SK-N-SH treated with all-trans-retinoic acid at 6 μM for 48 hours (cell line): ENCODE measurements around the gene SORD.
"Not testable (repeated sequence)": the region's sequence is repeated elsewhere in the genome, so short reads cannot be mapped to it uniquely, and the experiment has no call there.

Source experiments
- ATAC-seq: fragments of 200-7000 bp; cut with Tn5 transposase; 3 replicates; pipeline ENCODE4 v1.9.1; 2020; ENCODE audit warnings: mild to moderate bottlenecking, moderate library complexity
- ARNTL ChIP-seq: fragments of 450-650 bp; formaldehyde crosslinking; IDR thresholded peaks from 2 replicates; pipeline ENCODE4 v1.5.0; 2020; ENCODE audit warnings: low read depth, mild to moderate bottlenecking, moderate library complexity, borderline replicate concordance
- BACH2 ChIP-seq: fragments of 250-450 bp; sonication (Bioruptor Pico); IDR thresholded peaks from 2 replicates; pipeline ENCODE4 v1.9.0; 2021; ENCODE audit warnings: mild to moderate bottlenecking, borderline replicate concordance
- CSDC2 ChIP-seq: fragments of 250-450 bp; sonication (Bioruptor Pico); IDR thresholded peaks from 2 replicates; pipeline ENCODE4 v1.5.0; 2020; ENCODE audit warnings: mild to moderate bottlenecking, moderate library complexity
- CSRNP3 ChIP-seq: fragments of 250-450 bp; sonication (Bioruptor Pico); IDR thresholded peaks from 2 replicates; pipeline ENCODE4 v1.5.1; 2021; ENCODE audit warnings: mild to moderate bottlenecking, moderate library complexity
- ESRRG ChIP-seq: fragments of 250-450 bp; sonication (Bioruptor Pico); IDR thresholded peaks from 2 replicates; pipeline ENCODE4 v1.6.1; 2021; ENCODE audit warnings: mild to moderate bottlenecking
- GLIS3 ChIP-seq: fragments of 250-450 bp; sonication (Bioruptor Pico); IDR thresholded peaks from 2 replicates; pipeline ENCODE4 v1.5.0; 2020; ENCODE audit warnings: mild to moderate bottlenecking, moderate library complexity
- ISL1 ChIP-seq: fragments of 250-450 bp; sonication (Bioruptor Pico); IDR thresholded peaks from 2 replicates; pipeline ENCODE4 v2.1.2; 2022; ENCODE audit warnings: mild to moderate bottlenecking, moderate library complexity
- OSR1 ChIP-seq: fragments of 250-450 bp; sonication (Bioruptor Pico); IDR thresholded peaks from 2 replicates; pipeline ENCODE4 v1.8.0; 2022; ENCODE audit warnings: moderate library complexity, mild to moderate bottlenecking, inconsistent platforms
- PATZ1 ChIP-seq: fragments of 250-450 bp; sonication (Bioruptor Pico); IDR thresholded peaks from 2 replicates; pipeline ENCODE4 v1.8.0; 2020; ENCODE audit warnings: mild to moderate bottlenecking, moderate library complexity, borderline replicate concordance
- PPARA ChIP-seq: fragments of 250-450 bp; sonication (Bioruptor Pico); IDR thresholded peaks from 2 replicates; pipeline ENCODE4 v1.5.0; 2020; ENCODE audit warnings: mild to moderate bottlenecking, borderline replicate concordance
- SNAI2 ChIP-seq: fragments of 250-450 bp; sonication (Bioruptor Pico); IDR thresholded peaks from 2 replicates; pipeline ENCODE4 v1.5.0; 2020; ENCODE audit warnings: mild to moderate bottlenecking, moderate library complexity
- TSHZ2 ChIP-seq: fragments of 250-450 bp; sonication (Bioruptor Pico); IDR thresholded peaks from 2 replicates; pipeline ENCODE4 v1.5.0; 2020; ENCODE audit warnings: mild to moderate bottlenecking, moderate library complexity
- ZC3H10 ChIP-seq: fragments of 250-450 bp; sonication (Bioruptor Pico); IDR thresholded peaks from 2 replicates; pipeline ENCODE4 v1.5.1; 2021; ENCODE audit warnings: mild to moderate bottlenecking, moderate library complexity
- ZFP3 ChIP-seq: fragments of 250-450 bp; sonication (Bioruptor Pico); IDR thresholded peaks from 2 replicates; pipeline ENCODE4 v1.5.0; 2020; ENCODE audit warnings: mild to moderate bottlenecking, moderate library complexity
- ZFP30 ChIP-seq: fragments of 450-650 bp; formaldehyde crosslinking; IDR thresholded peaks from 2 replicates; pipeline ENCODE4 v1.5.0; 2022; ENCODE audit warnings: mild to moderate bottlenecking, moderate library complexity
- ZNF565 ChIP-seq: fragments of 450-650 bp; formaldehyde crosslinking; conservative IDR thresholded peaks from 2 replicates; pipeline ENCODE4 v1.5.0; 2020; ENCODE audit warnings: low read depth, mild to moderate bottlenecking, moderate library complexity
- ZNF70 ChIP-seq: fragments of 450-650 bp; formaldehyde crosslinking; IDR thresholded peaks from 2 replicates; pipeline ENCODE4 v1.5.0; 2020; ENCODE audit warnings: mild to moderate bottlenecking, moderate library complexity
- ZNF8 ChIP-seq: fragments of 450-650 bp; formaldehyde crosslinking; IDR thresholded peaks from 2 replicates; pipeline ENCODE4 v1.5.0; 2020; ENCODE audit warnings: mild to moderate bottlenecking, moderate library complexity

Gene SORD

GRCh38 chr15:45025627-45026026 lies 2.6 kb downstream of the SORD start:
- ATAC-seq, result not testable (repeated sequence)

- no peak for ATAC-seq
- TF ChIP-seq PATZ1 (CRISPR knock-in tag), result no peak
- no peak for TF ChIP-seq ZNF565
- TF ChIP-seq ISL1 (CRISPR knock-in tag), result no peak
- TF ChIP-seq ARNTL (CRISPR knock-in tag), result no peak
- TF ChIP-seq ZFP30 (CRISPR knock-in tag), result no peak
- no peak for TF ChIP-seq OSR1 (CRISPR knock-in tag)
- TF ChIP-seq ESRRG (CRISPR knock-in tag), result no peak
- TF ChIP-seq ZNF70 (CRISPR knock-in tag), result no peak
- TF ChIP-seq CSDC2 (CRISPR knock-in tag), result no peak
- TF ChIP-seq BACH2 (CRISPR knock-in tag), result no peak
These were observed 3.7 kb downstream of the SORD start for GRCh38 chr15:45026651-45027190.

- TF ChIP-seq ZNF565, result no peak
- no peak for TF ChIP-seq CSRNP3 (CRISPR knock-in tag)
- no peak for TF ChIP-seq ZFP30 (CRISPR knock-in tag)
- TF ChIP-seq ESRRG (CRISPR knock-in tag), result no peak
- no peak for TF ChIP-seq ZNF70 (CRISPR knock-in tag)
- TF ChIP-seq ISL1 (CRISPR knock-in tag), result no peak
- TF ChIP-seq TSHZ2, result no peak
- TF ChIP-seq ZNF8, result no peak
- no peak for TF ChIP-seq ZC3H10 (CRISPR knock-in tag)
- no peak for TF ChIP-seq BACH2 (CRISPR knock-in tag)
- no peak for TF ChIP-seq PATZ1 (CRISPR knock-in tag)
- no peak for TF ChIP-seq ARNTL (CRISPR knock-in tag)
- no peak for TF ChIP-seq PPARA (CRISPR knock-in tag)
- no peak for TF ChIP-seq GLIS3 (CRISPR knock-in tag)
- TF ChIP-seq ZFP3, result no peak
These were observed 4.2 kb downstream of the SORD start for GRCh38 chr15:45027220-45027619.

DNA sequence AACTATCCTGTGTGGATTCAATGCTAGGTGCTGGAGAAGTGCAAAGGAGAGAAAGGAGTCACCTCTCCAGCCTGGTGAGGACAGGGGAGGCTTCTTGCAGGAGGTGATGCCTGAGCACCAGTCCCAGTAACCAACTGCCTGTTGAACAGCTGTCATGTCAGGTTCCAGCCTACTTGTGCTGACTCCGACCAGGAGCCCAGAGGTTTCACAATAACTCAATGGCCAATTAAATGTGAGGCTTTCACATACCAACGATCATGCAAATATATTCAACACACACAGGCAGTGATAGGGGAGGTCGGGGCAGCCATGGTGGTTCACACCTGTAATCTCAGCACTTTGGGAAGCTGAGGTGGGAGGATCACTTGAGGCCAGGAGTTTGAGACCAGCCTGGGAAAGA lies 7.7 kb downstream of the SORD start:
- ATAC-seq, result no peak
- no peak for TF ChIP-seq SNAI2 (CRISPR knock-in tag)
- TF ChIP-seq, all 23 proteins: peak for 0

More at GRCh38 chr15:45027220-45027619, 4.2 kb downstream of the SORD start:
- ATAC-seq, result no peak

- ATAC-seq, result not testable (repeated sequence)
These were observed 8.6 kb downstream of the SORD start for GRCh38 chr15:45031522-45032028.

- ATAC-seq, result not testable (repeated sequence)
These were observed 9.5 kb downstream of the SORD start for GRCh38 chr15:45032501-45032900.

DNA sequence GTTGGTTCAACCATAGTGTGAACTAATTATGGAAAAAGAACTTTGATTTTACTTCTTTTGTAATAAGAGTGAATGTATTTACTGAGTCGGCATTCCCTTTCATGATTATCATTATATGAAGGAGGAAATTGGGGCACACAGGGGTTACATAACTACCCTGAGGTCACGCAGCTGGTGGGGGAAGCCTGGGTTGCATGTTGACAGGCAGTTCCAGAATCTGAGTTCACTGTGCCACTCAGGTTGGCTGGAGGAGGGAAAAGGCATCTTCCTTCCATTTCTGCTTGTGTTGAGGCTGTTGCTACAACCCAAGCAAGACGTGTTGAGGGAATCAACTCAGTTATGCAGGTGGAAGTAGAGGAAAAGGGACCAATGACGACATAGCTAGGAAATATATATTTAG lies 11.1 kb downstream of the SORD start:
- ATAC-seq, result not testable (repeated sequence)

- not testable (repeated sequence) for ATAC-seq
These were observed 11.8 kb downstream of the SORD start for GRCh38 chr15:45034600-45035375.

DNA sequence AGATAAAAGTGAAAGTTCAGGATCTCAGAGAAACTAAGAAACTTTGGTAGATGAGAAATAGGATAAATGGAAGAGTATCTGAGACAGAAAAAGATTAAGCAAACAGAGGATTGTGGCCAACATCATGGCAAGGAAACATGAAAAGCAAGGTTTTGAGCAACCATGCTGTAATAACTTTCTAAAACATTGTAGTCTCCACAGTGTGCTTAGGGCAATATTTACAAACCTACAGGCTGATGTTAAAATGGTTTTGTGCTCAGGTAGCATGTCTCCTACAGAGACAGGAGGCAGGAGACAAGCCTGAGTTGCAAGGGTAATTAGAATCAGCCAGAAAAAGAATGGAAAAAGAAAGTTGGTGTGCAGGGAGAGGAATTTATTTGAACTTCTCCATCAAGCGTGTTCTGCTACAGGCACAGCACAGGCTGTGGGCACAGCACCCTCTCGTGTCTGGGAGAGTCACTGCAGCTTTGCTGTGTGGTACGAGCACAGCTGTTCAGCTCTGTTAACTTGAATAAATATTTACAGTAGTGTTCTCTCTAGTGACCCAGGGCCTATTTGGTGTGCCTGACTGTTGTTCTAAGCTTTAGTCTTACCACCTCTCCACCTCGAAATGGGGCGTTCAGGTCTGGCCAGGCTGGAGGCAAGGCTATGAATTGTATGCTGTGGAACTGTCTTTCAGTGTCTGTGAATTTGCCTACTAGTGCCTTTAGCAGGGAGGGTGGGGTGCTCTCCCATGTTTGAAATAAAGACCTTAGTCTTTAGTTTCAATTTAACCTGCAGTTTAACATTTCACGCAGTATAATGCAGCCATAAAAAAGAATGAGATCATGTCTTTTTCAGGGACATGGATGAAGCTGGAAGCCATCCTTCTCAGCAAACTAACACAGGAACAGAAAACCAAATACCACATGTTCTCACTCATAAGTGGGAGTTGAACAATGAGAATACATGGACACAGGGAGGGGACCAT lies 14.1 kb downstream of the SORD start:
- peak; percentile 99 for ATAC-seq
